Adipocyte (in vitro differentiated cells): ENCODE data around the gene DNAH11.
"Not testable (repeated sequence)": the region's sequence is repeated elsewhere in the genome, so short reads cannot be mapped to it uniquely, and the experiment has no call there.

ENCODE experiments used
- DNase-seq: peaks from one replicate; pipeline ENCODE4 v3.0.0-alpha.2; 2015; ENCODE audit warnings: low read depth
- H3K27me3 ChIP-seq: replicated peaks from 2 replicates; pipeline ENCODE4 v1.7.0; 2013; ENCODE audit warnings: mild to moderate bottlenecking, low read length, moderate library complexity; ENCODE audit not compliant: control insufficient read depth, insufficient read depth
- H3K36me3 ChIP-seq: 2 replicates; pipeline ENCODE4 v1.7.0; 2013; ENCODE audit warnings: low read length, mild to moderate bottlenecking, moderate library complexity; ENCODE audit not compliant: control insufficient read depth, insufficient read depth, severe bottlenecking
- H3K4me1 ChIP-seq: 2 replicates; pipeline ENCODE4 v1.7.0; 2013; ENCODE audit warnings: mild to moderate bottlenecking, low read length, moderate library complexity; ENCODE audit not compliant: control insufficient read depth, insufficient read depth
- H3K4me3 ChIP-seq: 2 replicates; pipeline ENCODE4 v1.7.0; 2013; ENCODE audit warnings: mild to moderate bottlenecking, low read length, moderate library complexity
- H3K9ac ChIP-seq: 2 replicates; pipeline ENCODE4 v1.7.0; 2013; ENCODE audit warnings: mild to moderate bottlenecking, low read length, moderate library complexity
- H3K9me3 ChIP-seq: 2 replicates; pipeline ENCODE4 v1.7.0; 2013; ENCODE audit warnings: mild to moderate bottlenecking, low read length, moderate library complexity; ENCODE audit not compliant: control insufficient read depth

Gene DNAH11

GRCh38 chr7:21778953-21779352, 236.1 kb downstream of the DNAH11 start:
- no peak for DNase-seq
- H3K36me3 ChIP-seq, result no peaks in the 10 kb centered on the region
- no peaks in the 10 kb centered on the region for H3K9me3 ChIP-seq
- H3K27me3 ChIP-seq, result peaks cover 2% of the 10 kb centered on the region
- H3K4me1 ChIP-seq, result no peaks in the 10 kb centered on the region
- no peak overlapping the region for H3K9ac ChIP-seq
- no peak overlapping the region for H3K4me3 ChIP-seq

- no peak overlapping the region for H3K4me3 ChIP-seq
- peaks cover 3% of the 10 kb centered on the region for H3K27me3 ChIP-seq
- H3K9ac ChIP-seq, result no peak overlapping the region
- H3K9me3 ChIP-seq, result no peaks in the 10 kb centered on the region
- H3K36me3 ChIP-seq, result no peaks in the 10 kb centered on the region
- peak; percentile 5 for DNase-seq
- no peaks in the 10 kb centered on the region for H3K4me1 ChIP-seq
These were observed 240.2 kb downstream of the DNAH11 start for GRCh38 chr7:21782996-21783395.

- Histone ChIP-seq H3K9me3 (no peaks in the 10 kb centered on the region), H3K9ac (no peak overlapping the region), H3K27me3 (peaks cover 6% of the 10 kb centered on the region), H3K4me3 (no peak overlapping the region), H3K36me3 (no peaks in the 10 kb centered on the region), H3K4me1 (no peaks in the 10 kb centered on the region)
- DNase-seq, result no peak
These were observed 242.2 kb downstream of the DNAH11 start for GRCh38 chr7:21784989-21785388.

DNA sequence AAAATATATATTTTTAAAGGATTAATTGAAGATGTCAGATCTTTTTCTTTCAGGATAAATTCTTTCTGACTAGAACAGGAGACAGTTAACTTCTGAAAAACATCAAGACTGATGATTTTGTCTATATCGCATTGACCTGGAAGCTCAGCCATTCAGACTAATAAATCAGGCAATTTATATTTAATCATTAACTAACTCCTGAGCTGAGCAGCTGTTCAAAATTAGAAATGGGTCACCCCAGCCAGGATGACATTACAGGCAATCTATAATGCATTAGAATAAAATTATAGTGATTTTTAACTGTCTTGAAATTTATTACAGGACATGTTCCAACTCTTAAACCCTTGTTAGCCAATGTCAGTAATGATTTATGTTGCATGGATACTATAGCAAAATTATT, 263.0 kb downstream of the DNAH11 start:
- no peaks in the 10 kb centered on the region for H3K36me3 ChIP-seq
- H3K9me3 ChIP-seq, result no peaks in the 10 kb centered on the region
- H3K4me1 ChIP-seq, result no peaks in the 10 kb centered on the region
- H3K4me3 ChIP-seq, result no peak overlapping the region
- no peaks in the 10 kb centered on the region for H3K27me3 ChIP-seq
- H3K9ac ChIP-seq, result no peak overlapping the region
- DNase-seq, result no peak

- H3K9ac ChIP-seq, result no peak overlapping the region
- no peaks in the 10 kb centered on the region for H3K27me3 ChIP-seq
- H3K36me3 ChIP-seq, result no peaks in the 10 kb centered on the region
- DNase-seq, result no peak
- H3K4me1 ChIP-seq, result no peaks in the 10 kb centered on the region
- no peak overlapping the region for H3K4me3 ChIP-seq
- no peaks in the 10 kb centered on the region for H3K9me3 ChIP-seq
These were observed 263.5 kb downstream of the DNAH11 start for GRCh38 chr7:21806388-21806787.

DNA sequence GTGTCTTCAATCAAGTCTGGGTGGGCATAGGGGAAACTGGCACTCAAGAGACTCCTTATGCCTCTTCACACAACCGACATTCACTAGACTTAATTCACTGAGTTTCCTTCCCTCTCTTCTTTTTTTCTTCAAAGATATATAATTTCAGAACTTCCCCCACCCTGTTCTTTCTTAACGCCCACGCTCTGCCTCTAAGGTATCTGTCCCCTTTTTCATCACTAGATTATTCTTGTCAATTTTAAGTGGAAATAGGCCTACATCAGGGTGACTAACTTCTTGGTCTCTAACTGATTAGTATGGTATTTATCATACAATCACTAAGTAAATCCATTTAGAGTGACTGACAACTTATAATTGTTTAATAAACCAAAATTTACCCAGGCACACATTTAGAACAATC, 276.2 kb downstream of the DNAH11 start:
- no peaks in the 10 kb centered on the region for H3K27me3 ChIP-seq
- no peaks in the 10 kb centered on the region for H3K4me1 ChIP-seq
- no peak overlapping the region for H3K4me3 ChIP-seq
- DNase-seq, result no peak
- no peaks in the 10 kb centered on the region for H3K9me3 ChIP-seq
- no peaks in the 10 kb centered on the region for H3K36me3 ChIP-seq
- no peak overlapping the region for H3K9ac ChIP-seq

DNA sequence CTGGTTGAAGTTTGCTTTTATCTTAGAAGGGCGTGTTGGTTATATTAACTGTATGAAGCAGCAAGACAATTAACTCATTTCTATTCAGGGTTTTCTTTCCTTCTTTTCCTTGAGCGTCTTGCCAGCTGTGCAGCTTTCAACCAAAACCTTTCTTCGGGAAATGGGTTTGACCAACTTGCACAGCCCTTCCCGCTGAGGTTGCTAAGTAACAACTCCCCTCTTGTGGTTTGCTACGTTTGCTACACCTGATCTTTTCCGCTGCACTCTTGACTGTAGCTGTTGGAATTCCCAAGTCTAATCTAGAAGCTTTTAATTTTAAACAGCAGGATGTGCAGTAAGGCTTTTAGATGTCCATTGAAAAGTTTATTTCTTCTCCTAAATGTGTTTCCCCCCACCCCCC, 286.0 kb downstream of the DNAH11 start:
- DNase-seq, result no peak
- Histone ChIP-seq H3K27me3 (no peaks in the 10 kb centered on the region), H3K9ac (no peak overlapping the region), H3K36me3 (no peaks in the 10 kb centered on the region), H3K4me1 (no peaks in the 10 kb centered on the region), H3K4me3 (no peak overlapping the region), H3K9me3 (no peaks in the 10 kb centered on the region)

DNA sequence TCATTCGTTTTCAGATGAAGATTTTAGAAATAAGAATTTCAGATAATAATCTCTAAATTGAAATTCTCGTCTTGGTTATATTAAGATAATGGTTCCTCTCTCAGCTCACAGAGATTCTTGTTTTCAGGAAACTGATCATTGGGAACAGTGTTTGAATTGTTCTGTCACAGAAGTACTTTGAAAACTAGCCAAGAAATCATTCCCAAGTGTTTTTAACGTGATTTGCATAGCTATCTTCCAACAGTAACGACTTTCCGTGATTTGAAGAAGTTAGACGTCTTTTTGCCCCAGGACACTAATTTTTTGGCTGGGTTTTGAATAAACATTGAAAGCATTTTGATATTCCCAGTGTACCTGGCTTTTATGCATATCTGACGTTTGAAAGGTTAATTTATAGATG, 286.9 kb downstream of the DNAH11 start:
- Histone ChIP-seq H3K9ac (no peak overlapping the region), H3K4me3 (no peak overlapping the region), H3K36me3 (no peaks in the 10 kb centered on the region), H3K9me3 (no peaks in the 10 kb centered on the region), H3K27me3 (no peaks in the 10 kb centered on the region), H3K4me1 (no peaks in the 10 kb centered on the region)
- no peak for DNase-seq

GRCh38 chr7:21844742-21845141, 301.9 kb downstream of the DNAH11 start:
- no peaks in the 10 kb centered on the region for H3K4me1 ChIP-seq
- no peaks in the 10 kb centered on the region for H3K36me3 ChIP-seq
- peaks cover 5% of the 10 kb centered on the region for H3K9me3 ChIP-seq
- no peak for DNase-seq
- H3K9ac ChIP-seq, result no peak overlapping the region
- H3K4me3 ChIP-seq, result no peak overlapping the region
- no peaks in the 10 kb centered on the region for H3K27me3 ChIP-seq

DNA sequence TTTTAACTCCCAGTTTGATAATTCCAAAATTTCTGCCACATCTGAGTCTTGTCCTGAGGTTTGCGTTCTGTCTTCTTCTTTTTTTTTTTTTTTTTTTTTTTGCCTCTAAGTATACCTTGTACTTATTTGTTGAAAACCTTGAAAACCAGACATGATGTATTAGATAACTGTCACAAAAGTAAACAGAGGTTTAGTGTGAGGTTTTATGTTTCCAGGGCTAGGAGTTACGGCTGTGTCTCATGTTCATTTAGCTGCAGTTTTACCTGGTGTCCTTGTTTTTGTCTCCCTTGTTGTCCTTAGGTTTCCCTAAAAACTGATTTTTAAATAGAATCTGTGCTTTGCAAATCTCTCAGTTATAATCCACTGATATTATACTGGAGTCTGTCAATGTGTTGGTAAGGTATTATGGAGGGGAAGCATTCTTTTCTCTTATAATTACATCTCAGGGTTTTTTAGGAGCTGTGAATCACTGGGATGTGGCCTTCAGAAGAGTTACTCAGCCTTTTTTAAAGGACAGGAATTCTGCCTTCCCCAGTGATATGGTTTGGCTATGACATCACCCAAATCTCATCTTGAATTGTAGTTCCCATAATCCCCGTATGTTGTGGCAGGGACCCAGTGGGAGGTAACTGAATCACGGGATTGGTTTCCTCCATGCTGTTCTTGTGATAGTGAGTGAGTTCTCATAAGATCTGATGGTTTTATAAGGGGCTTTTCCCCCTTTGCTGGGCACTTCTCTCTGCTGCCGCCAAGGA, 307.9 kb downstream of the DNAH11 start:
- Histone ChIP-seq H3K9ac (no peak overlapping the region), H3K36me3 (no peaks in the 10 kb centered on the region), H3K9me3 (no peaks in the 10 kb centered on the region), H3K27me3 (no peaks in the 10 kb centered on the region), H3K4me3 (no peak overlapping the region), H3K4me1 (no peaks in the 10 kb centered on the region)
- DNase-seq, result no peak

DNA sequence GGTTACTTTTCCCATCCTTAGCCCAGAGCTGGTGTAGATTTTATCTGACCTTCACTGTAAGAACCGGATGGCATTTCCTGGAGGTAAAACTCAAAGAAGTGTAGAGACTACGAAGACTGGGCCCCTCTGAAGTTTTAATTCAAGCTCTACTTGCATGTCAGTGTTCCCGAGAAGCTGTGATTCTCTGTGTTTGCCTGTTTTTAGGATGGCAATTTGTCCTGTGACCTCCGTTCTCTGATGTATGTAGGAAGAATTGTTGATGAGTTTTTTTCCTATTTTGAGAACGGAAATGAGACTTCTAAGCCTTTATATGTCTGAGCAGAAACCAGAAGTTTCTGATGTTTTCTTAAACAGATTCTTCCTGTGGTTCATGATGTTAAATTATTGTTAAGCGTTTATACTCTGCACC, 308.7 kb downstream of the DNAH11 start:
- DNase-seq, result no peak
- H3K36me3 ChIP-seq, result no peaks in the 10 kb centered on the region
- no peak overlapping the region for H3K9ac ChIP-seq

DNA sequence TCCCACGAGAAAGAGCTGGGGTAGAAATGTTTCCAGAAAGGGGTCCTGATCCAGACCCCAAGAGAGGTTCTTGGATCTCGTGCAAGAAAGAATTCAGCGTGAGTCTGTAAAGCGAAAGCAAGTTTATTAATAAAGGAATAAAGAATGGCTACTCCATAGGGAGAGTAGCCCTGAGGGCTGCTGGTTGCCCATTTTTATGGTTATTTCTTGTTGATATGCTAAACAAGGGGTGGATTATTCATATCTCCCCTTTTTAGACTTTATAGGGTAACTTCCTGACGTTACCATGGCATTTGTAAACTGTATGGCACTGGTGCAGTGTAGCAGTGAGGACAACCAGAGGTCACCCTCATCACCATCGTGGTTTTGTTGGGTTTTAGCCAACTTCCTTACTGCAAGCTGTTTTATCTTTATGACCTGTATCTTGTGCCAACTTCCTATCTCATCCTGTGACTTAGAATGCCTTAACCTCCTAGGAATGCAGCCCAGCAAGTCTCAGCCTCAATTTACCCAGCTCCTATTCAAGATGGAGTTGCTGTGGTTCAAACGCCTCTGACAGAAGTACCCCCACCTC, 322.9 kb downstream of the DNAH11 start:
- not testable (repeated sequence) for H3K27me3 ChIP-seq, DNase-seq, H3K4me3 ChIP-seq, H3K36me3 ChIP-seq, H3K4me1 ChIP-seq, H3K9me3 ChIP-seq, H3K9ac ChIP-seq

More for the DNA sequence above, 308.7 kb downstream of the DNAH11 start:
- Histone ChIP-seq H3K9me3 (no peaks in the 10 kb centered on the region), H3K4me1 (no peaks in the 10 kb centered on the region), H3K27me3 (no peaks in the 10 kb centered on the region), H3K4me3 (no peak overlapping the region)
